ENCODE data around the gene TM7SF3. TPM values are rescaled to one million over a fixed set of nuclear protein-coding genes. Genes with fewer than 3 reads are reported as not detected.

The TM7SF3 gene
- total and polyA plus RNA-seq, 5 donors, result 7.9 to 31.1 (median 24.2) TPM

Other genes starting within 250 kb of the TM7SF3 start
- gene ITPR2, start 181.2 kb downstream of the TM7SF3 start, total RNA-seq, result 10 to 100 TPM; 19.5 to 32.1 (median 24.6) TPM
- gene ITPR2, start 181.2 kb downstream of the TM7SF3 start, polyA plus RNA-seq, result 4.2 TPM
- 10 to 100 TPM; 14.7 to 19.8 (median 15.4) TPM for gene INTS13, start 76.4 kb downstream of the TM7SF3 start, total RNA-seq
- gene INTS13, start 76.4 kb downstream of the TM7SF3 start, polyA plus RNA-seq, result 15.8 TPM
- gene FGFR1OP2, start 75.9 kb downstream of the TM7SF3 start, total RNA-seq, result 10 to 100 TPM; 37.9 to 43.7 (median 39.9) TPM
- gene FGFR1OP2, start 75.9 kb downstream of the TM7SF3 start, polyA plus RNA-seq, result 33.4 TPM
- 10 to 100 TPM; 61.9 to 69.6 (median 65.1) TPM for gene MED21, start 8.2 kb upstream of the TM7SF3 start, total RNA-seq
- 44.1 TPM for gene MED21, start 8.2 kb upstream of the TM7SF3 start, polyA plus RNA-seq
- gene C12orf71, start 68.2 kb upstream of the TM7SF3 start, total RNA-seq, result not detected
- not detected for gene C12orf71, start 68.2 kb upstream of the TM7SF3 start, polyA plus RNA-seq
- 100 to 1,000 TPM in 1 of 4 donors, 10 to 100 TPM in 3; 59.1 to 160 (median 63.7) TPM for gene STK38L, start 229.9 kb upstream of the TM7SF3 start, total RNA-seq
- 19.5 TPM for gene STK38L, start 229.9 kb upstream of the TM7SF3 start, polyA plus RNA-seq